Activated naive CD4-positive, alpha-beta T cell treated with anti-CD3 and anti-CD28 coated beads, Interleukin-2, amount 50 U/mL, for 72 hours (primary cell): ENCODE data around the gene AMPH. TPM values are rescaled to one million over a fixed set of nuclear protein-coding genes. Genes with fewer than 3 reads are reported as not detected.

Experiments used
- ATAC-seq, 2 donors: fragments of 150-1000 bp; cut with Tn5 transposase; 2 replicates each; pipeline ENCODE4 v1.10.0; 2021; ENCODE audit warnings: mild to moderate bottlenecking in 2 of 2, moderate library complexity in 2 of 2
- DNase-seq, 2 donors: peaks; one replicate each; pipeline ENCODE4 v3.0.0; 2021 to 2022; ENCODE audit warnings: low spot score in 2 of 2
- H3K27ac Mint-ChIP-seq, 2 donors: one replicate each; pipeline ENCODE4 v1.8.0; 2022; ENCODE audit warnings: mild to moderate bottlenecking in 2 of 2, mixed read lengths in 2 of 2
- H3K36me3 Mint-ChIP-seq, 2 donors: one replicate each; pipeline ENCODE4 v1.8.0; 2022; ENCODE audit warnings: mixed read lengths in 2 of 2
- H3K9me3 Mint-ChIP-seq, 2 donors: one replicate each; pipeline ENCODE4 v1.8.0; 2022; ENCODE audit warnings: mixed read lengths in 2 of 2
- total RNA-seq, 2 donors: library from RNA; stranded (reverse); gene quantifications; one replicate each; pipeline ENCODE4 v1.2.3, GENCODE V29; 2022

AMPH gene
- total RNA-seq, 2 donors from 2014 or later: not detected

GRCh38 chr7:38655833-38656774, 24.9 kb upstream of the AMPH start:
- DNase-seq: no peak
- H3K36me3 Mint-ChIP-seq: no peaks in the 10 kb centered on the region
- ATAC-seq: no peak
- no peaks in the 10 kb centered on the region for H3K9me3 Mint-ChIP-seq
- H3K27ac Mint-ChIP-seq: no peak overlapping the region

- no peak overlapping the region for H3K27ac Mint-ChIP-seq
- DNase-seq (no peak), ATAC-seq (no peak)
- H3K9me3 Mint-ChIP-seq: no peaks in the 10 kb centered on the region
- H3K36me3 Mint-ChIP-seq: no peaks in the 10 kb centered on the region
Measured at GRCh38 chr7:38637957-38638356, 6.8 kb upstream of the AMPH start.

GRCh38 chr7:38632411-38632810, 1.2 kb upstream of the AMPH start:
- peaks cover 0 to 11% of the 10 kb centered on the region in 2 donors for H3K36me3 Mint-ChIP-seq
- no peaks in the 10 kb centered on the region for H3K9me3 Mint-ChIP-seq
- ATAC-seq: no peak
- DNase-seq: no peak
- no peak overlapping the region for H3K27ac Mint-ChIP-seq

GRCh38 chr7:38629651-38630510, 1.3 kb downstream of the AMPH start:
- no peak for DNase-seq
- Mint-ChIP-seq H3K9me3 (peaks cover 6 to 7% of the 10 kb centered on the region in 2 donors), H3K27ac (no peak overlapping the region), H3K36me3 (peaks cover under 1 to 14% of the 10 kb centered on the region in 2 donors)
- no peak for ATAC-seq

GRCh38 chr7:38628630-38629385, 2.4 kb downstream of the AMPH start:
- H3K27ac Mint-ChIP-seq: no peak overlapping the region
- ATAC-seq: no peak
- DNase-seq: no peak
- peaks cover 12% of the 10 kb centered on the region in 2 donors for H3K9me3 Mint-ChIP-seq
- H3K36me3 Mint-ChIP-seq: peaks cover 6 to 17% of the 10 kb centered on the region in 2 donors

GRCh38 chr7:38625866-38626265, 5.3 kb downstream of the AMPH start:
- Mint-ChIP-seq H3K9me3 (peaks cover 12 to 16% of the 10 kb centered on the region in 2 donors), H3K27ac (no peak overlapping the region), H3K36me3 (peaks cover 6 to 11% of the 10 kb centered on the region in 2 donors)
- no peak for ATAC-seq
- DNase-seq: no peak

- no peak for ATAC-seq
- Mint-ChIP-seq H3K9me3 (no peaks in the 10 kb centered on the region), H3K36me3 (no peaks in the 10 kb centered on the region), H3K27ac (no peak overlapping the region)
- DNase-seq: no peak
Measured at GRCh38 chr7:38615665-38616064, 15.5 kb downstream of the AMPH start.

GRCh38 chr7:38607466-38607865, 23.7 kb downstream of the AMPH start:
- ATAC-seq: no peak
- DNase-seq: no peak
- Mint-ChIP-seq H3K36me3 (no peaks in the 10 kb centered on the region), H3K27ac (peak overlapping the region in 1 of 2 donors; percentile 39), H3K9me3 (no peaks in the 10 kb centered on the region)

- ATAC-seq: no peak
- no peak overlapping the region for H3K27ac Mint-ChIP-seq
- no peak for DNase-seq
- no peaks in the 10 kb centered on the region for H3K36me3 Mint-ChIP-seq
- H3K9me3 Mint-ChIP-seq: no peaks in the 10 kb centered on the region
Measured at GRCh38 chr7:38600741-38601140, 30.4 kb downstream of the AMPH start.

- H3K27ac Mint-ChIP-seq: no peak overlapping the region
- no peaks in the 10 kb centered on the region for H3K36me3 Mint-ChIP-seq
- ATAC-seq: no peak
- H3K9me3 Mint-ChIP-seq: no peaks in the 10 kb centered on the region
- DNase-seq: no peak
Measured at GRCh38 chr7:38594949-38595348, 36.2 kb downstream of the AMPH start.

GRCh38 chr7:38592737-38593288, 38.4 kb downstream of the AMPH start:
- no peak for ATAC-seq
- Mint-ChIP-seq H3K9me3 (no peaks in the 10 kb centered on the region), H3K36me3 (no peaks in the 10 kb centered on the region), H3K27ac (no peak overlapping the region)
- no peak for DNase-seq

GRCh38 chr7:38585572-38586354, 45.4 kb downstream of the AMPH start:
- no peaks in the 10 kb centered on the region for H3K9me3 Mint-ChIP-seq
- no peak for DNase-seq
- no peaks in the 10 kb centered on the region for H3K36me3 Mint-ChIP-seq

GRCh38 chr7:38584443-38585210, 46.5 kb downstream of the AMPH start:
- H3K9me3 Mint-ChIP-seq: no peaks in the 10 kb centered on the region
- H3K27ac Mint-ChIP-seq: no peak overlapping the region
- ATAC-seq: no peak
- no peak for DNase-seq
- H3K36me3 Mint-ChIP-seq: no peaks in the 10 kb centered on the region

More at GRCh38 chr7:38585572-38586354, 45.4 kb downstream of the AMPH start:
- H3K27ac Mint-ChIP-seq: no peak overlapping the region
- no peak for ATAC-seq

GRCh38 chr7:38580485-38580884, 50.7 kb downstream of the AMPH start:
- peaks cover 7 to 10% of the 10 kb centered on the region in 2 donors for H3K9me3 Mint-ChIP-seq
- DNase-seq: no peak
- no peak for ATAC-seq
- H3K27ac Mint-ChIP-seq: no peak overlapping the region
- H3K36me3 Mint-ChIP-seq: peaks cover 6 to 7% of the 10 kb centered on the region in 2 donors

GRCh38 chr7:38574086-38574485, 57.1 kb downstream of the AMPH start:
- DNase-seq: no peak
- H3K36me3 Mint-ChIP-seq: peaks cover 7 to 8% of the 10 kb centered on the region in 2 donors
- ATAC-seq: no peak
- H3K27ac Mint-ChIP-seq: no peak overlapping the region
- H3K9me3 Mint-ChIP-seq: peaks cover 8 to 11% of the 10 kb centered on the region in 2 donors
